Mesendoderm (in vitro differentiated cells): Measurements from ENCODE around the gene TMPRSS11A. TPM values are rescaled to one million over a fixed set of nuclear protein-coding genes. Genes with fewer than 3 reads are reported as not detected.

Experiments
- DNase-seq: peaks from one replicate; pipeline ENCODE4 v3.0.0; 2013
- H2AK5ac ChIP-seq: 2 replicates; pipeline ENCODE4 v1.6.1; 2013; ENCODE audit warnings: low read length, inconsistent platforms
- H2BK120ac ChIP-seq: 2 replicates; pipeline ENCODE4 v1.6.1; 2013; ENCODE audit warnings: low read depth, mild to moderate bottlenecking, low read length, moderate library complexity, mixed read lengths
- H2BK15ac ChIP-seq: replicated peaks from 2 replicates; pipeline ENCODE4 v1.6.1; 2013; ENCODE audit warnings: low read depth, mild to moderate bottlenecking, moderate library complexity
- H2BK5ac ChIP-seq: 2 replicates; pipeline ENCODE4 v1.6.1; 2013; ENCODE audit warnings: low read length, inconsistent platforms
- H3K18ac ChIP-seq: 2 replicates; pipeline ENCODE4 v1.6.1; 2013; ENCODE audit warnings: mild to moderate bottlenecking, low read length, mixed read lengths
- H3K23ac ChIP-seq: one replicate; pipeline ENCODE4 v1.6.1; 2013; ENCODE audit warnings: low read length
- H3K27ac ChIP-seq: 2 replicates; pipeline ENCODE4 v1.5.1; 2013; ENCODE audit warnings: low read depth, mild to moderate bottlenecking, inconsistent platforms, low read length, moderate library complexity
- H3K27me3 ChIP-seq: 2 replicates; pipeline ENCODE4 v1.6.1; 2013; ENCODE audit warnings: low read length, control low read depth, mild to moderate bottlenecking, inconsistent platforms; ENCODE audit not compliant: insufficient read depth, poor library complexity
- H3K36me3 ChIP-seq: 2 replicates; pipeline ENCODE4 v1.6.1; 2013; ENCODE audit warnings: low read length, inconsistent platforms; ENCODE audit not compliant: control insufficient read depth, insufficient read depth
- H3K4ac ChIP-seq: one replicate; pipeline ENCODE4 v1.6.1; 2013; ENCODE audit warnings: low read depth, mild to moderate bottlenecking, low read length, moderate library complexity
- H3K4me1 ChIP-seq: 2 replicates; pipeline ENCODE4 v1.6.1; 2013; ENCODE audit warnings: low read depth, low read length, inconsistent platforms; ENCODE audit not compliant: control insufficient read depth
- H3K4me2 ChIP-seq: 2 replicates; pipeline ENCODE4 v1.6.1; 2013; ENCODE audit warnings: low read length
- H3K4me3 ChIP-seq: 2 replicates; pipeline ENCODE4 v1.5.1; 2013; ENCODE audit warnings: mild to moderate bottlenecking, low read length
- H3K56ac ChIP-seq: one replicate; pipeline ENCODE4 v1.6.1; 2013; ENCODE audit warnings: low read length
- H3K79me1 ChIP-seq: 2 replicates; pipeline ENCODE4 v1.6.1; 2013; ENCODE audit warnings: low read length, inconsistent platforms
- H3K79me2 ChIP-seq: 2 replicates; pipeline ENCODE4 v1.6.1; 2013; ENCODE audit warnings: mild to moderate bottlenecking, low read length; ENCODE audit not compliant: control insufficient read depth, insufficient read depth
- H3K9ac ChIP-seq: 2 replicates; pipeline ENCODE4 v1.6.1; 2013; ENCODE audit warnings: low read length, inconsistent platforms
- H4K5ac ChIP-seq: one replicate; pipeline ENCODE4 v1.6.1; 2013; ENCODE audit warnings: low read length
- H4K8ac ChIP-seq: one replicate; pipeline ENCODE4 v1.6.1; 2013; ENCODE audit warnings: low read depth, mild to moderate bottlenecking, control low read depth, low read length, moderate library complexity
- WGBS: extraction: QIAGEN DNeasy Blood & Tissue Kit; methylation state at CpG from one replicate; pipeline ENCODE4 v1.1.7; 2013; ENCODE audit warnings: low lambda C conversion rate, missing lambda C conversion rate; ENCODE audit not compliant: insufficient coverage; ENCODE audit errors: extremely low coverage; 5-methylcytosine and 5-hydroxymethylcytosine counted together
- small RNA-seq: library from polyadenylated mRNA; stranded (forward); fragments of <200 nt; extraction: miRNeasy Mini kit (QIAGEN cat#:217004); gene quantifications from one replicate; pipeline ENCODE3, GENCODE V24; 2013; ENCODE audit not compliant: insufficient read depth

The TMPRSS11A gene

DNA sequence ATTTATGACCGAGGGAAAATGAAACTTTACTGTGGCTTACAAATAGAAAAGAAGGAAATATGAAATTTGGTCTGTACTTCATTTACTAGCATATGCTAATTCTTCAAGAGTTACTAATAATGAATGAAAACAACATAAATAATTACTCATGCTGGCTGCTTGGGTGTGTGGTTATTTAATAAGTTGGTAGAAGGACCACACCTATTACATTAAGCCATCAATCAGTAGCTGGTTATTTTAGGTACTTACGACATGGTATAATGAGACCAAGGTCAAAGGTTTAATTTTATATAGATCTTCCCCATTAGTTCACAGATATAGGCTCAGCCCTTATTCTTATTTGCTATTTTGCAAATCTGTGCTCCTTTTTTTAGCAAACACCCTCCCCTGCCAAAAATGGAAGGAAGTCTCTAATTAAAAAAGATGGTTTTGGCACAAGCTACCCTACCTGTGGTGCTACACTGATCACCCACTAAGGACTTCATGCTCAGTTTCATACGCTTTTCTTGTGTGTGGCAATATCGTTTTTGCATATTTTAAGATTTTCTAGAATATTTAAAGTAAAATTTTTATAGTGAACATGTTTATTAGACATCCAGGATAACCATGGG, 93.6 kb downstream of the TMPRSS11A start:
- H3K4me3 ChIP-seq = no peak overlapping the region
- no peak overlapping the region for H4K8ac ChIP-seq
- no peaks in the 10 kb centered on the region for H3K27me3 ChIP-seq
- no peak overlapping the region for H3K4me2 ChIP-seq
- H2AK5ac ChIP-seq = no peak overlapping the region
- H2BK120ac ChIP-seq = no peak overlapping the region
- no peaks in the 10 kb centered on the region for H3K79me2 ChIP-seq
- no peak overlapping the region for H3K27ac ChIP-seq
- H3K36me3 ChIP-seq = no peaks in the 10 kb centered on the region
- H4K5ac ChIP-seq = no peak overlapping the region
- H2BK15ac ChIP-seq = no peak overlapping the region
- no peaks in the 10 kb centered on the region for H3K79me1 ChIP-seq
- no peak overlapping the region for H3K18ac ChIP-seq
- H3K4ac ChIP-seq = no peak overlapping the region
- no peak overlapping the region for H2BK5ac ChIP-seq
- DNase-seq = no peak
- no CpG with 5 or more reads among the region's 4 CpGs for WGBS
- H3K56ac ChIP-seq = no peak overlapping the region
- no peak overlapping the region for H3K23ac ChIP-seq
- no peak overlapping the region for H3K9ac ChIP-seq
- H3K4me1 ChIP-seq = no peaks in the 10 kb centered on the region

DNA sequence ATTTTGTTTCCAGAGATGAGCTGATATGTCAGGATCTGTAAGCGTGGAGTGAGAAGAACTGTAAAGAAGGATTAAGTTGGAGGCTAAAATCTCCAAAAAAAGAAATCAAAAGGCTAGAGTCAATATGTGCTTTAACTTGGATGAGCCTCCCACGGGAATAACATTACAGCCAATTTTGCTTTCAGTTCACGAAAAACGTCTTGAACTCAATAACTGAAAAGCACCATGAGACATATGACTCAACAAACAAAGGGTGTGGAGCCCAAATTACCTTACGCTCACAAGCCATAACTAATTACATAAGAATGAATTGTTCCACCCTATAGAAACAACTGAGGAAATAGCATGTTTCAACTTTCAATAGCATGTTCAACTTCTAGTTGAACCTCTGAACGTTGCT, 101.8 kb downstream of the TMPRSS11A start:
- no peak overlapping the region for H3K4ac ChIP-seq
- H3K36me3 ChIP-seq = no peaks in the 10 kb centered on the region
- no peaks in the 10 kb centered on the region for H3K79me2 ChIP-seq
- no peak overlapping the region for H3K4me3 ChIP-seq
- no peak overlapping the region for H2BK5ac ChIP-seq
- H3K18ac ChIP-seq = no peak overlapping the region
- H3K9ac ChIP-seq = no peak overlapping the region
- DNase-seq = no peak
- H3K27me3 ChIP-seq = no peaks in the 10 kb centered on the region
- WGBS = no CpG with 5 or more reads among the region's 6 CpGs
- no peak overlapping the region for H2BK120ac ChIP-seq
- no peak overlapping the region for H3K56ac ChIP-seq
- no peak overlapping the region for H3K4me2 ChIP-seq
- H3K4me1 ChIP-seq = no peaks in the 10 kb centered on the region
- no peak overlapping the region for H2BK15ac ChIP-seq
- H4K5ac ChIP-seq = no peak overlapping the region
- no peak overlapping the region for H3K27ac ChIP-seq
- no peak overlapping the region for H3K23ac ChIP-seq
- no peak overlapping the region for H2AK5ac ChIP-seq
- H4K8ac ChIP-seq = no peak overlapping the region
- H3K79me1 ChIP-seq = no peaks in the 10 kb centered on the region

Small RNA genes lying within 50 kb of the gene (small RNA-seq; reads per million reads assigned to genes)
- gene RNU6-95P = not detected
